Measurements from ENCODE around the gene DEFB132.

The DEFB132 gene

DNA sequence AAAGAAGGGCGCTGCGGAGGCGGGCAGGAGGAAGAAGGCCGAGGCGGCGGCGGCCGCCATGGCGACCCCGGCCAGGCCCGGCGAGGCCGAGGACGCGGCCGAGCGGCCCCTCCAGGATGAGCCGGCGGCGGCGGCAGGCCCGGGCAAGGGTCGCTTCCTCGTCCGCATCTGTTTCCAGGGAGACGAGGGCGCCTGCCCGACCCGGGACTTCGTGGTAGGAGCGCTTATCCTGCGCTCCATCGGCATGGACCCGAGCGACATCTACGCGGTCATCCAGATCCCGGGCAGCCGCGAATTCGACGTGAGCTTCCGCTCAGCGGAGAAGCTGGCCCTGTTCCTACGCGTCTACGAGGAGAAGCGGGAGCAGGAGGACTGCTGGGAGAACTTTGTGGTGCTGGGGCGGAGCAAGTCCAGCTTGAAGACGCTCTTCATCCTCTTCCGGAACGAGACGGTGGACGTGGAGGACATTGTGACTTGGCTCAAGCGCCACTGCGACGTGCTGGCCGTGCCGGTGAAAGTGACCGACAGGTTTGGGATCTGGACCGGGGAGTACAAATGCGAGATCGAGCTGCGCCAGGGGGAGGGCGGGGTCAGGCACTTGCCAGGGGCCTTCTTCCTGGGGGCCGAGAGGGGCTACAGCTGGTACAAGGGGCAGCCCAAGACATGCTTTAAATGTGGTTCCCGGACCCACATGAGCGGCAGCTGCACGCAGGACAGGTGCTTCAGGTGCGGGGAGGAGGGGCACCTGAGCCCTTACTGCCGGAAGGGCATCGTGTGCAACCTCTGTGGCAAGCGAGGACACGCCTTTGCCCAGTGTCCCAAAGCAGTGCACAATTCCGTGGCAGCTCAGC lies 40.6 kb downstream of the DEFB132 start:
- peak; percentile 45 to 53 for DNase-seq

GRCh38 chr20:298776-299391 lies 41.4 kb downstream of the DEFB132 start:
- no peak for DNase-seq

DNA sequence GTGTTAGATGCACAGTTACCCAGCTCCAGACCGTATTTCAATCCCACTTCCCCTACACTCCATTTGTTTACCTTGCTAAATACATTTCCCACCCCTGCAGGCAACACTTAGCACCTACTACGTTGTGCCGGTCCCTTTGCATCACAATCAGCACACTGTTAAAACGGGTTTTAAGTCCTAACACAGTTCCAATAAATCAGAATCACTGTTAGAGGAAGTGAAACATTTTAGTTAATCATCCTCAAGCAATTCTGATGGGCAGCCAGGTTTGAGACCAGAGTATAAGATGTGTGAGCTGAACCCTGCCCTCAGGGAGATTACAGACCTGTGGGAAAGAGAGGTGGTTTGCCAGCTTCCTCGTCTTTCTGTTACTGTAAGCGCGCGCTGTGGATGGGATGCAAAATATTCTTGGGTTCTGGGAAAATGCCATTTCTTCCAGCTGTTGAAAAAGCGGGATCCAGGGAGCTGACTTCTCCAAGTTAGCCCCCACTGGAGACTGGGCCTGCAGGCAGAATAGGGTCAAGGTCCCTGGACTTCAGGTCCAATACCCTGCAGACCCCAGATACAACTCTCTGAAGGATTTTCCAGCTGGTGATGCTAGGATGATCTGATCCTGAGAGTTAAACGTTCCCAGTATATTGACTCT lies 42.9 kb downstream of the DEFB132 start:
- no peak for DNase-seq

GRCh38 chr20:301886-302848 lies 44.6 kb downstream of the DEFB132 start:
- no peak for DNase-seq

DNA sequence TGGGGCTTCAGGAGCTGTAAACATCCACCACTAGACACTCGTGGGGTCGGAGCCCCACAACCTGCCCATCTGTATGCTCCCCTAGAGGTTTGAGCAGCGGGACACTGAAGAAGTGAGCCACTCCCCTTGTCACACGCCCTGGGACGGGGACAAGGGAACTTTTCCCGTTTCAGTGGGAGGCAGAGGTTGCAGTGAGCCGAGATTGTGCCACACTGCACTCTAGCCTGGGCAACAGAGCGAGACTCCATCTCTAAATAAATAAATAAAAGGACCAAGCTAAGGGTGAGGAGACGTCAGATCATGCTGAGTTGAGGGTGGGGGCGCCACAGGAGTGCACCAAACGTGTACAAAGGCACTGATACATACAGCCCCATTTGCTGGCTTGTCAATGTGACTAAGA lies 48.2 kb downstream of the DEFB132 start:
- DNase-seq: no peak

DNA sequence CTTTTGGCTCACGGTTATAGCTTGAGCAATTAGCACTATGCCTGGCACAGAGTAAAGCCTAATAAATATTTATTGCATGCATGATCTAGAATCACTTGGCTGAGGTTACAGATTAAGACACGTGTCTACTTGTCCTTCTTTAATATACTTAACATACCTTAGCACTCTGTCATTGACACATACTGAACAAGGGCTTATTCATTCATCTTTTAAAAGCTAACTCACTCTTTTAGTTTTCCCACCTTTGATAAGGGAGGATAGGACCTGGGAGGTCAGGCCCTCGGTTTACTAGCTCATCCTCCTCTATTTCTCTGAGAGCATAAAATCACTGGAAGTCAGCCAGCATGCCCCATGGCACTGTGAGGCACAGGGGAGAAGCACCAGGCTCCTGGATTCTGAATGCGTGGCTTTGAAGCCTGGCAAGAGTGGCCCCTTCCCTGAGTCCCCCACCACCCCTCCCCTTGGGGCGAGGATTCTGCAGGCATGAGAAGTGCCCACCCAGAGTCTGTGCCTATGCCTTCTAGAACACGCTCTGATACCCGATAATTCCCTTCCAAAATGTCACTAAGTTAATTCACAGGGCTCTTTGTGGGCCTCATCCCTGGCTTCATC lies 51.0 kb downstream of the DEFB132 start:
- DNase-seq: no peak

- peak; percentile 13 to 29 for DNase-seq
Measured at GRCh38 chr20:309306-309840, 51.8 kb downstream of the DEFB132 start.

DNA sequence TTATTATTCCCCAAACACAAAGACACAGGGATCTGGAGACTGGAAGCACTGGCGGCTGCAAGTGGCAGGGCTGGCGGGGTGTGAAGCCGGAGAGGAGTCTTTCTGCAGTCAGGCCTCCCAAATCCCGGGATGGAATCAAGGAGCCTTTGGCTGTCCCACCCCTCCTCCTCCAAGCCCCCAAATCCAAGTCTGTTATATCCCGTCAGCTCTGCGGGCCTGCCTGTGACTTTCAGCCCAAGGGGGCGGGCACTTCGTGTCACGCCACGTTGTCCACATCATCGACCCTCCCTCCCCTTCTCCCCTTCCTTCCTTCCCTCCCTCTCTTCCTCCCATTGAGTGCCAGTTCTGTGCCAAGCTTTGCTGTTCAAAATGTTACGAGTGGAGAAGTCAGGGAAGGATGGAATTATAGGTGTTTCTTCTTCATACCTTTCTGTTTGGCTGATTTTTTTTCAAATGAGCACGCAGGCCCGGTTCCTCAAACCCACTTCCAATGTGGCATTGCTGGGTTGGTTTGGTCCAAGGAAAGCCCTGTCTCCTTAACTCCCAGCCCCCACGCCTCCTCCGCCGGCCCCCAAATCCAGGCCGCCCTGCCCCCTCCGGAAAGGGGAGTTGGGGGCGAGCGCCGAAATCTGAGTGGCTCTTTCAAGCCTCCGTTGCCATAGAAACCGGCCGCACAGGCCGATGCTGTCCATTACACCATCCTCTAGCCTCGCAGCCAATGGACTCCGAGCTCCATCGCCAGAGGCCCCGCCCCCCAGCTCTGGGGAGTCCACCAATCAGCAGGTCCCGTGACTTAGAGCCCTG lies 52.5 kb downstream of the DEFB132 start:
- DNase-seq: peak; percentile 73 to 79

DNA sequence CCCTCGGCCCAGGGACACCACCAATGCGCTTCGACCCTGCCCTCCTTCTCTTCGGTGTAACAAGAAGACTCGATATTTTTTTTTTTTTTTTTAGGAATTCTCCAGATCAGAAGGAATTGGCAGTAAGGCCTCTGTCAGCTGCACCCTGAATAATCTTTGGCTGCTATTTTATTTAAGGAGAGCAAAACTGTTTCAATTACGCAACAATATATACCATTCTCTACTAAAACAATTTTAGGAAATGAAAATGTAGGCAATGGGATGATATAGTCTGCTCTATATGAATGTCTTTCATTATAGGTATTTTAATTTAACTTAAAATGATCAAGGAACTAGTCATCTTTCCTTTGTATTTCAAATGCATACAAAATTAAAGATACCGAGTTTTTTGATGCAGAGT lies 53.1 kb downstream of the DEFB132 start:
- DNase-seq: no peak
